ENCODE data around the gene ZSCAN5B.

Gene ZSCAN5B

GRCh38 chr19:56159622-56160271 lies 37.8 kb downstream of the ZSCAN5B start:
- TF ChIP-seq CTBP1 (IDR thresholded peaks at IDR 0.05; ENCODE audit: borderline replicate concordance): no peak
- no peak for TF ChIP-seq NFRKB (IDR thresholded peaks at IDR 0.05)
- TF ChIP-seq FOXA1 (IDR thresholded peaks at IDR 0.05): no peak
- no peak for TF ChIP-seq FOXM1 (IDR thresholded peaks at IDR 0.05; ENCODE audit: borderline replicate concordance)
- TF ChIP-seq L3MBTL2 (conservative IDR thresholded peaks at IDR 0.05): no peak
- no peak for TF ChIP-seq ARNT (IDR thresholded peaks at IDR 0.05)
- TF ChIP-seq SP1 (IDR thresholded peaks at IDR 0.05): no peak
- TF ChIP-seq HDGF (IDR thresholded peaks at IDR 0.05; ENCODE audit: borderline replicate concordance): no peak
- TF ChIP-seq PKNOX1 (IDR thresholded peaks at IDR 0.05): no peak
- no peak for TF ChIP-seq LEF1 (IDR thresholded peaks at IDR 0.05; ENCODE audit: borderline replicate concordance)
- TF ChIP-seq BHLHE40 (IDR thresholded peaks at IDR 0.05; ENCODE audit: borderline replicate concordance): no peak
- no peak for TF ChIP-seq SUZ12 (IDR thresholded peaks at IDR 0.05)
- no peak for TF ChIP-seq TARDBP (IDR thresholded peaks at IDR 0.05)
- TF ChIP-seq ZNF384 (IDR thresholded peaks at IDR 0.05): no peak
- TF ChIP-seq ELF4 (IDR thresholded peaks at IDR 0.05): no peak
- no peak for TF ChIP-seq FOXK2 (IDR thresholded peaks at IDR 0.05)
- CTCF ChIA-PET: no interaction called here

GRCh38 chr19:56159009-56159559 lies 38.5 kb downstream of the ZSCAN5B start:
- ChIA-PET POLR2A (no interaction called here), CTCF (no interaction called here)
- TF ChIP-seq PKNOX1 (IDR thresholded peaks at IDR 0.05): peak; percentile 44; the same call in 1 of the 2 replicates
- no peak for TF ChIP-seq ELF4 (IDR thresholded peaks at IDR 0.05)
- no peak for TF ChIP-seq SP1 (IDR thresholded peaks at IDR 0.05)
- no peak for TF ChIP-seq ARNT (IDR thresholded peaks at IDR 0.05)
- TF ChIP-seq TARDBP (IDR thresholded peaks at IDR 0.05): no peak
- 0 out of 2 replicates have a peak, but pooled peaks have one; percentile 12 for TF ChIP-seq CTBP1 (IDR thresholded peaks at IDR 0.05; ENCODE audit: borderline replicate concordance)
- no peak for TF ChIP-seq FOXK2 (IDR thresholded peaks at IDR 0.05)
- no peak for TF ChIP-seq HDGF (IDR thresholded peaks at IDR 0.05; ENCODE audit: borderline replicate concordance)
- DNase-seq (ENCODE audit: extremely low spot score): no peak

More at GRCh38 chr19:56159622-56160271, 37.8 kb downstream of the ZSCAN5B start:
- POLR2A ChIA-PET: no interaction called here
- no peak for DNase-seq (ENCODE audit: extremely low spot score)

- POLR2A ChIA-PET: no interaction called here
- CTCF ChIA-PET: interaction anchor here (0.7 kb wide), 1 partner anchor 14 kb away, joined by 3 read pairs; no protein-coding TSS in a partner anchor
- no peak for DNase-seq (ENCODE audit: extremely low spot score)
- no peak for TF ChIP-seq FOXA1 (IDR thresholded peaks at IDR 0.05)
- no peak for TF ChIP-seq CTBP1 (IDR thresholded peaks at IDR 0.05; ENCODE audit: borderline replicate concordance)
- no peak for TF ChIP-seq ARNT (IDR thresholded peaks at IDR 0.05)
- no peak for TF ChIP-seq ZNF384 (IDR thresholded peaks at IDR 0.05)
- no peak for TF ChIP-seq TARDBP (IDR thresholded peaks at IDR 0.05)
- no peak for TF ChIP-seq LEF1 (IDR thresholded peaks at IDR 0.05; ENCODE audit: borderline replicate concordance)
- TF ChIP-seq BHLHE40 (IDR thresholded peaks at IDR 0.05; ENCODE audit: borderline replicate concordance): no peak
- no peak for TF ChIP-seq ELF4 (IDR thresholded peaks at IDR 0.05)
- TF ChIP-seq FOXK2 (IDR thresholded peaks at IDR 0.05): no peak
- no peak for TF ChIP-seq NFRKB (IDR thresholded peaks at IDR 0.05)
- TF ChIP-seq HDGF (IDR thresholded peaks at IDR 0.05; ENCODE audit: borderline replicate concordance): no peak
- TF ChIP-seq PKNOX1 (IDR thresholded peaks at IDR 0.05): no peak
Observed at GRCh38 chr19:56158170-56158757, 39.3 kb downstream of the ZSCAN5B start.

- CTCF ChIA-PET: no interaction called here
- no peak for TF ChIP-seq ARNT (IDR thresholded peaks at IDR 0.05)
- no peak for TF ChIP-seq ELF4 (IDR thresholded peaks at IDR 0.05)
- no peak for TF ChIP-seq L3MBTL2 (conservative IDR thresholded peaks at IDR 0.05)
- no peak for TF ChIP-seq LEF1 (IDR thresholded peaks at IDR 0.05; ENCODE audit: borderline replicate concordance)
- no peak for TF ChIP-seq NFRKB (IDR thresholded peaks at IDR 0.05)
- TF ChIP-seq FOXM1 (IDR thresholded peaks at IDR 0.05; ENCODE audit: borderline replicate concordance): no peak
- no peak for TF ChIP-seq SP1 (IDR thresholded peaks at IDR 0.05)
- TF ChIP-seq CTBP1 (IDR thresholded peaks at IDR 0.05; ENCODE audit: borderline replicate concordance): no peak
- TF ChIP-seq BHLHE40 (IDR thresholded peaks at IDR 0.05; ENCODE audit: borderline replicate concordance): no peak
- DNase-seq (ENCODE audit: extremely low spot score): no peak
- POLR2A ChIA-PET: no interaction called here
Observed at GRCh38 chr19:56156768-56157167, 40.8 kb downstream of the ZSCAN5B start.

GRCh38 chr19:56155124-56155687 lies 42.4 kb downstream of the ZSCAN5B start:
- ChIA-PET CTCF (interaction anchor here (0.6 to 1.2 kb wide), 2 partner anchors 17 to 522 kb away, joined by 3 read pairs; no protein-coding TSS in a partner anchor), POLR2A (interaction anchor here (0.7 to 1.1 kb wide), 2 partner anchors 10 to 34 kb away, joined by 3 to 4 read pairs; partner anchors contain the start of gene ZNF787)
- TF ChIP-seq ARNT (IDR thresholded peaks at IDR 0.05): no peak
- TF ChIP-seq FOXM1 (IDR thresholded peaks at IDR 0.05; ENCODE audit: borderline replicate concordance): no peak
- peak; percentile 49 for DNase-seq (ENCODE audit: extremely low spot score)

GRCh38 chr19:56153507-56153906 lies 44.1 kb downstream of the ZSCAN5B start:
- ChIA-PET POLR2A (no interaction called here), CTCF (no interaction called here)
- TF ChIP-seq PKNOX1 (IDR thresholded peaks at IDR 0.05) (no peak), L3MBTL2 (conservative IDR thresholded peaks at IDR 0.05) (no peak)
- DNase-seq (ENCODE audit: extremely low spot score): no peak
